ENCODE measurements around the gene CACNA2D2.

Gene CACNA2D2

DNA sequence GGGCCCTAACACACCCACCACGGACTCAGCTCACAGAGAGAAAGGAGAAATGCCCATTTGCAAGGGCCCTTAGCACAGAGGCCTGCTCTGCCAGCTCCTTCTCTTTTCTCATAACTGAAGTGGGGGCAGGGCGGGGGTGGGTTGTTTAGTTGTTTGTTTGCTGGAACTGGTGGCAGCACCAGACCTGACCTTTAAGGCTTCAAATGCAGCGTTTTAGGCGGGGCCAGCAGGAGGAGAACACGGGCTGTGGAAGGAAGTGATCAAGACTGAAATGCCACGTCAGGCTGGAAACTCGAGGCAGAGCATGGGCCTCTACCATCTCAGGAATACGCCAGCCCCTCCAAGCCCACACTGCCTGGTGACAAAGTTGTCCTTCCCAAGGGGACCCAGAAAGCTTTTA, 9.3 kb downstream of the CACNA2D2 start:
- DNase-seq, result no peak

DNA sequence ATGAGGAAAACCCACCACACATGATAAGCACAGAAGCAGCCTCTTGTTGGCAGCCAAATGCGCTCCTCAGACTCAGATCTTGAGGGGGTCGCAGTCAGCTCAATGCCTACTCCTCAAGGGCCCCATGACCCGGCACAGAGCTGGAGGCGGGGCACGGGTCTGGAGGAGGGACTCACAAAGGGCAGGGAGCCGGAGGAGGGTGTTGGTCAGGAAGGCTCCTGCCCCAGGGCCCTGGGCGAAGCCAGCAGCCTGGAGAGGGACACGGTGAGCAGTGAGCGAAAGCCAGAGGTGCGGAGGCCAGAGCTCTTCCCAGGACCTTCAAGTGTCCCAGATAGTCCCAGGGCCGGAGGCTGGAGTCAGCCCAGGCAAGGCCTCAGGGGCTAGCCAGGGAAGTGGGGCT, 9.8 kb downstream of the CACNA2D2 start:
- no peak for DNase-seq

DNA sequence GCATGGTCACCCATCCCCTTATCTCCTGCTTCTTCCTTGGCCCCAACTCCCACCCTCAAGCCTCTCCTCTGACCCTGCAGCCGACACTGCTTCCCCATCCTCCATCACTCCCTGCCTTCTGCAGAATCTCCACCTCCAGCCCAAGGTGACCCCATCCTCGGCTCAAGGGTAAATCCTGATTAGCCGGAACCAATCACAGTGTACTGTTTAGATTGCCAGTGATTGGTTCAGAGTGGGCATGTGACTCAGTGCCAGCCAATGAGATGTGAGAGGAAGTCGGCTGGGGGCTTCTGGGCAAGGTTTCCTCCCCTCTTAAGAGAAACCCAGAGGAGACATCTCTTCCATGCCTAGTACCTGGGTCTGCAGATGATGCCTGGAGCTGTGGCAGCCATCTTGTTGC, 10.3 kb downstream of the CACNA2D2 start:
- DNase-seq, result no peak

DNA sequence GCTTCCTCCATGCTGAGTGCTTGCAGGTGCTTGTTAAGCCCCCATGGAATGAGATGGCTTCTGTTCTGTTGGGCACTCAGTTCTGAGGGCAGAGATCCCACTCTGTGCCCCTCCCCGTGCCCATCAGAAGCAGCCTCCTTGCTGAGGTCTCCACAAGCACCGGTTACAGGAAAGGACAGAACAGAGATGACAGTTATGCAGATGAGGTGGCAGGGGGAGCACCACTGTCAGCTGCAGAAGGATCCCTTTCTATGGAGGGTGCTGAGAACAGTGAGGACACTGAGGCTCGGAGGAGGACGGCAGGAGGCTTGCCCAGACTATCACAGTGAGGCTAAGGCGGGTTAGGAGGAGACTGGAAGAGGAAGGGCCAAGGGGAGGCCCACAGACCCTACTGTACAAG, 12.4 kb downstream of the CACNA2D2 start:
- no peak for DNase-seq

DNA sequence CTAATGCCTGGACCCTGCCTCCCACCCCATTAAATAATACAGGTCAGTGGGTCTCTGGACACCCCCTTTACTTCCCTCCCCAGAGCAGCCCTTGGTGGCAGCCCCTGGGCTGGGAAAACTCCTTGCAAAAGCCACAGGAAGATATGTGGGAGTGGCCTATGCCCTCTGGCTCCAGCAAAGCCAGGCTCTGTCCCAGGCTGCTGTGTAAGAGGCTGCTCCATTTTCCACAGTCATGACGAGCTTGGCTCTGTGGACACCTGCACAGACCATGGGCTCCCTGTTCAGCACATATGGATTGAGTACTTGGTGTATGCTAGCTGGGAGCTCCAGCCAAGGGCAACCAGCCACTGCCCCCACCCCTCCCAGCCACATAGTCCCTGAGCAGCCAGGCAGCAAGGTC, 13.0 kb downstream of the CACNA2D2 start:
- DNase-seq, result no peak

DNA sequence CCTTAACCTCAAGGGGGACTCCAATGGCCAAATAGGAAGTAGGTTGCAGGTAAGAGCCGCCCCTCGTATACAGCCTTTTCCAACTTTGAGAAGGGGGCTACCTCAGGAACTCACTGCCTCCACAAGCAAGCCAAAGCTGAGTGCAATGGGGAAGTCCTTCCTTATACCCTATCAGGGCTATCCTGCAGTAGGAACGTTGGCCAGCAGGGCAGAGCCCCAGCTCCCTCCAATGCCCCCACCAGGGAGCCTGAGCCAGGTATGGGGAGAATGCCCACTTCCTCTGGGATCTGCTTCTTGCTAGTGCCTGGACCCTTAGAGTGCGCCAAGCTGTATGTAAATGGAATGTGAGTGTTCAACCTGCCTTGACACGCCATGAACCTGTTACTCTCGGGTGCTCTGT, 16.3 kb downstream of the CACNA2D2 start:
- no peak for DNase-seq

DNA sequence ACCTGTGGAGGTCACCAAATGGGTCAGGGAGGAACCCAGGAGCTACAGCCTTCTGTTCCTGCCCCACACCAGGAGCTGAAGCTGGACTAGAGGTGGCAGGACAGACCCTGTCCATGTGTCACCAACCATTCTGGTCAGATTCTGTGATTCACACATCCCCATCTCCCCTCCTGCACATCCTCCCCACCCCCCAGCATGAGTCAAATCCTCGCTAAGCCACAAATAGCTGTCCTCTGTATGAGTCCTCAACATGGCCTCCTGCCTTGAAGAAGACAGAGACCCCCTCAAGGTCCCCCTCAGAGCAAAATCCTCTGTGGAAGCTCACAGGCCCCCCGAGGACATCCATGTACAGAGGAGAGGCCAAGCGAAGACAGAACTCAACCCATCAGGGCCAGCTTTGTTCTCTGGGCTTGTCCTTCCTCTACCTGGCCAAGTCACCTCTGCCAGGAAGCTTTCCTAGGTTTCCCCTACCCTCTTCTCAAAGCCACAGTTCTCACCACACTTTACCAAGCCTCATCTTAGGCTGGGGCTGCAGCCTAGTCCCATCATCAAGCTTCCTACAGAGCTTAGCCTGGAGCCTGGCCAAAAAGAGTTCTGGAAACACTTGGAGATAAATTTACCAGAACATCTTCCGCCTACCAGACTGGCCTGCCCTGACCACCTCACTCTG, 17.1 kb downstream of the CACNA2D2 start:
- no peak for DNase-seq

DNA sequence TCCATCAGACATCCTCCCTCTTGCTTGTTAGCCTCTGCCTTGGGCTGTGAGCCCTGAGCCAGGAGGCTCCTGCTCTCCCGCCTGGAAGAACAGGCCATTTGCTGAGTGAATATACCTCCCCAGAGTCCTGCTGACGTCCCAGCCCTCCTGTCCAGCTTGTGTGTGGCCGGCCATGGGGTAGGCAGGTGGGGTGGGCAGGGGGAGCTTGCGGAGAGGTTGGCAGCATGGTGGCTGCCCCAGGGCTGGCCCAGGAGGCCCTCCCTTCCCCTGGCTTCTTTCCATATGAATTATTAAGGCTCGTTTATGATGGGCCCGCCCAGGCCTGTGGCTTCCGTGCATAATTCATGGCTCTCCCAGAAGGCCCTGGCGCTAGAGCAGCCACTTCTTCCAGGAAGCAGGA, 18.7 kb downstream of the CACNA2D2 start:
- no peak for DNase-seq

DNA sequence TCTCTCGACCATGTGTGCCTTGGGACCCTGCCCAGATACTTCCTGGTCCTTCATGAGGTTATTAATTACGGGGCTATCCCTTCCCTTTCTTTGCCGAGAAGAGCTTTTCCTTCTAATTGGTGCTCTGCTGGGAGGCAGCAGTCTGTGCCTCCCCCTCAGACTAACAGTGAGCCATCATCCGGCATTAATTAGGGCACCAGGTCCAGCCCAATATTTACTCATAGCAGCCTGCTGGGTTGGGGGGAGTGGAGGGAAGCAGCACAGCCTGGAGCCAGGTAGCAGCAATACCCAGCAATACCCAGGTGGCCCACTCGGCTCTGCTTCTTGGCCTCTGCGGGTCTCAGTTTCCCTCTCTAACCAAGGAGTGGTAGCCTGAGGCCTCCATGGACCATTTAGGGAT, 20.1 kb downstream of the CACNA2D2 start:
- no peak for DNase-seq

DNA sequence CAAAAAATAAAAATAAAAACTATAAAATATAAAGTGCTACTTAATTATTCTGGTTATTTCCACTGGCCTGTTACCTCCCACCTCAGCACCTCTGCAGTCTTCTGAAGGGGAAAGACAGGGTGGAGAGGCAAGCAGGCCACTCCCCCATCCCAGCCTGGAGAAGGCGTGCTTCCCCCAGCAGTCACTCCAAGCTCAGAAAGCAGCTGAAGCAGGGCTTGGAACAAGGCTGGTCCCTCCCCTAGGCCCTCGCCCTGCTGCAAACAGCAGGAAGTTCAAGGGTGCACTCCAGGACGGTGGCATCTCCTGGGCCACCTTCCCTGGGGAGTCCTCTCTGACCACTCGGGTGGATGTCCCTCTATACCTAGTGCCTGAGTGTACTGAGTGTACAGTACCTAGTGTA, 21.4 kb downstream of the CACNA2D2 start:
- DNase-seq, result no peak

DNA sequence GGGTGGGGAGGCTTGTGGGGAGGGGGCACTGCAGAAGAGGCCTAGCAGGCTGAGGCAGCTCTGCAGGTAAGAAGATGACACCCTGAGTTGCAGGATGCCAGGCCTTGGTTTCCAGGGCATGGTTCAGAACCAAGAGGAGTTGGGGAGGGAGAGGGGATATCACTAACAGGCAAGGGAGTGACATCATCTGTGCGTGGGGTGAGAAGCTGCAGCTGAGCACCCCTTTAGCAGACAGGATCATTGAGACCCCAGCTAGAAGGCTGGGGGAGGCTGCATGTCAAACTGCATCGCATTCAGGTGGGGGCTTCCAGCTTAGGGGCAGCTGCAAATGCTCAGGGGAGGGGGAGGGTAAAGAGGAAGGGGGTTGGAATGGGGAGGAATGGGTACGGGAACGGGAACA, 23.0 kb downstream of the CACNA2D2 start:
- no peak for DNase-seq

DNA sequence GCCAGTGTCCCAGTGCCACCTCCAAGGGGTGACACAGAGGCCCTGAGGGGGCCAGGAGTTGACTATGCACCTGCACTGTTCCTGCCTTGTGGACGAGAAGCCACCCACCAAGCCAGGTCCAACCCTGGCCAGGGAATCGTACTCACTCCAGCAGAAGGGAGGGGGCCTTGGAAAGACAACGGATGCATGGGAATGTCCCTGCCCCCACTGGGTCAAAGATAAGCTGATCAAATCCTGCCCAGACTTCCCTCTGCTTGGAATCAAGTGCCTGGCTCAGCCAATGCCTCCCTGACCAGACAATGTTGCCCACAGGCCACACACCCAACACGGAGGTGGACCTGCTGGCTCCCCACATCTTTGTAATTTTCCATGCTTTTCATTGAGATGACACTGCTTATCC, 23.9 kb downstream of the CACNA2D2 start:
- no peak for DNase-seq

DNA sequence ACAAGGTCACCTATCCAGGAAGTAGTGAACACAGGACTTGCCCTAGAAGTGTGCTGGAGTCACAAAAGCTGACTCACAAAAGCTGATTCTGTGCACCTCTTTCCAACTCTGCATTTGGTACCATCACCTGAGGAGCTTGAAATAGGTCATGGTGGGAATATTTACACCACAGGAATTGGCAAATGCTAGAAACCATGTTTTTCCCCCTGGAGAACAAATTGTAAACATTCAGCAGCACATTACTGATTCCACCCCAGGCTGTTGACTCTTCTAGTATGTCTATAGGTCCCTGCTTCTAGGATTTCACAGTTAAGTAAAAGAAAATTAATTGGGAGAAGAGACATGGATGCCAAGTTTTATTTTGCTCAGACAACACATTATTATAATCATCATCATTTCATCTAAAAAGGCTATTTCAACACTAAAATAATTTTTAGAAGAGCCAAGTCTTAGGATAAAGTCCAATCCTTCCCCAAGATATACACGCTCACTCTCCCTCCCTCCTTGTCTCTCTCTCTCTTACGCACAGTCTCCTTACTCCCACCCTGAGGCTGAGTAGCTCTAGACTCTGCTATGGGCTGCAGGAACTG, 24.7 kb downstream of the CACNA2D2 start:
- no peak for DNase-seq

DNA sequence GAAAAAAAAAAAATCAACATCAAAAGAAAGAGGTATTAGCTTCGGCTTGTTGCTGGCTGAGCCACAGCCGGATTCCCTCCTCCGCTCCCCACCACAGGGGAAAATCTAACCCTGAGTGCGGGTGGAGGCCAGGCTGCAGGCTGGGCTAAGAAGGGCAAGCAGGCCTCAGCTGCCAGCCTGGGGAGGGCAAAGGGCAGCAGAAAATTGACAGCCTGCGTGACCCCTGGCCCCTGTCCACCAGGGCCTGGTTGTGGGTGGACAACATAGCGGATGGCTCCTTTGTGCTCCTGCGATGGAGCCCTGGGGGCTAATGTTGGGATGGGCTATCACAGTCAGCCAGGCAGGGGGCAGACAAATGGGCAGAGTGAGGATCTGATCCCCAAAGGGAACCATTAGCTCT, 25.4 kb downstream of the CACNA2D2 start:
- no peak for DNase-seq

DNA sequence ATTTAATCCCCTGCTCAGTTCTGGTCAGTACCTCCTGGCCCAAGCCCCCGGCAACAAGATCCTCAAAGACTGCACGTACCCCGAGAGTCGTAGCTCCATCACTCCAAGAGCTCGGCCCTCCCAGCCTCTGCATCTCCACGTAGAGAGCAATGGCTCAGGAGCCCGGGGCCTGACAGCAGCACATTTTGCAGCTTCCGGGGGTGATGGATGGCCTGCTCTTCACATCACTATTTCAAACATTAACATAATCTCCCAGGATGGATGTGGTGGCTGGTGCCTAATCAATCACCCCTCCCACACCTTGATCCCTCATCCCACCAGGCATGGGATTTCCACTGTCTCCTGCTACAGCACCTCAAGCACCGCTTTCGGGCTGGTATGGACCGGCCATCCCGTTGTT, 28.1 kb downstream of the CACNA2D2 start:
- DNase-seq, result no peak

DNA sequence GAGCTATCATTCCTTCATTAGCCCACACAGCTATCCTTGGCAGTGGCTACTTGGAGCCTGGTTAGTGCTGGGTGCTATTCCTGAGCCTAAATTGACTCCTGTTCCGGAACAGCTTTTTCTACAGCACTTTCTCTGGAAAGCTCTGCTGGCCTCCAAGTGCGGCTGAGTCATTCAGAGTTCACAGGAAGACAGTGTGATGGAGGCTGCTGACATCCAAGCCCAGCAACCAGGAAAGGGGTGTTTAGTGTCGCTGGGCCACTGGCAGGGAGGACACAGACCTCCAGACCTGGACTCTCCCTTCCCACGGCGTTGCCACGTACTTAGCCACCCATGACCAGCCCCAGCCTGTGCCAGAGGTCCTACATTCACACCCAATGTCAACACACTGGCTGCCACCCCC, 28.7 kb downstream of the CACNA2D2 start:
- no peak for DNase-seq

DNA sequence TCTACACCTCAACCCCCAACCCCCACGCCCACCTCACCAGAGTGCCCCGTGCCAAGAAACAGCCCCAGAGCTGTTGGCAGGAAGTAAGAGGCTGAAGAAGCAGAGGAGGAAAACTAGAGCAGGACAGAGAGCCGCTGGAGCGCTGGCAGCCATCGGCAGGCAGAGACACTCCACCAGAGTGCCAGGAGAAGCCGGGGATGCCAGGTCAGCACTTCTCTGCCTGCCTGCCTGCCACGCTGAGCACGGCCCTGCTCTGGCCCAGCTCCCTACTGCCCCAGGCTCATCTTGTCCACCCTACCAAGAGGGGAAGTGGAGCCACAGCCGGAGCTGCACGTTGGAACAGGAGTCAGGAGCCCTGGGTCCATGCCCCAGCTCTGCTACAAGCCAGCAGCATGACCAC, 29.7 kb downstream of the CACNA2D2 start:
- DNase-seq, result no peak

DNA sequence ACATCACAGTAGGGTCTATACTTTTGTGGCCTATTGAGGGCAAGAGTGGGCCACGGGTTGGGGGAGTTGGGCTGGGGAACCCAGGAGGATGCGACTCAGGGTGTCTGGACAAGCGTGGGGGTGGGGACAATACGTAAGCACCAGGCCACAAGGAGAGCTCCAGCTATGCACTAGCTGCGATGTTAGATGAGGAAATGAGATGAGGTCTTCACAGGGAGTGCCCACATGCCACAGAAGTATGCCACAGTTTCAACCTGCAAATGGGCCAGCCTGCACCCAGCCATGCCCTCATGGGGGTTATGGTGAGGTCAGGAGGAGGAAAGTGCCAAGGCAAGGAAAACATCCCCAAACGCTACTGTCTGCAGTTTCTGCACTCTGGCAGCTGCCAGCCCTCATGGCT, 30.5 kb downstream of the CACNA2D2 start:
- no peak for DNase-seq

DNA sequence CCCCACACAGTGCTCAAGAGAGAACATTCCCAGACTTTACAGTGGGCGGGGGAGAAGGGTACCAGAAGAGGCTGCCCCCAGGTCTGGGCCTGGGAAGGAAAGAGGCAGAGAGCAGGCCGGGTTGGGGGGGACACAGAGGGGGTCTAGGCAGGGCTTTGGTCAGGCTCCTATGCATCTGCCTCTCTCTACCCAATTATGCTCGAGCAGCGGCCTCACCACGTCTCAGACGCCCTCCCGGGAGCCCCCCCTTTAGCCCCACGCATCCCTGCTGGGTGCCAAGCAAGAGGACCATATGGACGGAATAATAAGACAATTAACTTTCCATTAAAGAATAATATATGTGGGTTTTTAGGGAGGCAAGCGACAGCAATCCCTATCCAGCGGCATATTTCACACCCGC, 32.8 kb downstream of the CACNA2D2 start:
- no peak for DNase-seq

DNA sequence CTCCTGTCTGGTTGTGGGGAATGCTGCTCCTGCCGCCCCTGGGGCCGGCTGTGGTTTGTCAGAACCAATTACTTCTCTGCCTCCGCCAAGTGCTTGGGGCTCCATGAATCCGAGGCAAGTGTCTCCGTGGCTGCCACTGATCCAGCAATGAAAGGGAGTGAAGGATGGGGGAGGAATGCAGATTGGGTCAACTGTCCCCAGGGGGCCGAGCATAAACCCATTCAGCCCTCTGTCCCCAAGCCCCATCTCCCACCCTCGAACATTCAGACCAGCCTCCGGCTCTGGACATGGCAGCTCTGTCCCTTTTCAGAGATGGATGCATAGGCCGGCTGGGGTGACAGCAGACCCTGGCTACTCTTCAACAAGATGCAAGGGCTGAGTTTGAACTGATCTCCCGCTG, 35.5 kb downstream of the CACNA2D2 start:
- DNase-seq, result no peak

DNA sequence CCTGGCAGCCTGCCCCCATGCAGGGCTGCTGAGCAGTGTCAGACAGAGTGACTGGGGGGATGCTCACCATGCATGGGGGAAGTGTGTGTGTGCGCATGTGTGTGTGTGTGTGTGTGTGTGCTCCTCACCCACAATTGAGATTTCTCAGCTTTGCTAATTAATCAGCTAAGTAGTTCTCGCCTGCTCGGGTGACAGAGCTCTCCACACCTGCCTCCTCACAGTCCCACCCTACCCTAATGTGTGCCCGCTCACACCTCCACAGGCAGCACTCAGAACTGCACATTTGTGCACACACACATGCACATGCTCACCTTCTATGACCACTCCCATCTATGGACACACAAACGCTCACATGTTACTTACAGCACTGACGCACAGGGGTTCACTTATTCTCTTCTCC, 37.3 kb downstream of the CACNA2D2 start:
- no peak for DNase-seq

DNA sequence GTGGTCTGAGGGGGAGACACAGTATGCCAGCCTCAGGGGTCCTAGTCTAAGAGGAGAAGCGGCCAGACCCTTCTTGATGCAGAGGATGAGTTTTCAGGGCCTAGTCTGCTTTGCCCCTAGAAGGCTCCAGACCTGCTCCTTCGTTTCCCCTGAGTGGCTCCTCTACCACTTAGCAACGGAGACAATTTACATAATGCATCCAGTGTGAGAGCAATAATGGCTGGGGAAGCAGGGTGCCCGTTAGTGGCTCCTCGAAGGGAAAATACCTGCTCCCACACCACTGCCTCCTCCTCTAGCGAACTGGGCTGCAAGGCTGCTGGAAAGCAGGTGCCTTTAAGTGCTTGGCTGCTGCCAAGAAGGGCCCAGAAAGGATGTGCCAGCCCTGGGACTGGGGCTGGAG, 38.9 kb downstream of the CACNA2D2 start:
- DNase-seq, result no peak

DNA sequence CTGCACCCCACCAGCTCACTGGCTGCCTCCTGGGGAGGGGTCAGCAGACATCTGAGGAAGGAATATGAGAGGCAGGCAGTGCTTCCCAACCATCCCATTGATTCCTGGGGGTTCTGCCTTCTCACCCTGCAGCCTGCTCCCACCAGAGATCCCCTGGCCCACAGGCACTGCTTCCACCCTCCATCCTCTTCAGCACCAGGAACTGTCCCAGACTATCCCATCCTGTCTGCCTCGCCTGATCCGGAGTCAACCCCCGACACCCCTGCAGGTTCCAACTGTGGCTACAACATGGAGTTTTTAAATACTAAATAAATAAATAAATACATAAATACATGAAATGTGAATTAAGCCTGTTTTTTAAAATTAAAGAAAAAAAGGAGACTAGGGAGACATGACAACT, 43.6 kb downstream of the CACNA2D2 start:
- DNase-seq, result no peak

DNA sequence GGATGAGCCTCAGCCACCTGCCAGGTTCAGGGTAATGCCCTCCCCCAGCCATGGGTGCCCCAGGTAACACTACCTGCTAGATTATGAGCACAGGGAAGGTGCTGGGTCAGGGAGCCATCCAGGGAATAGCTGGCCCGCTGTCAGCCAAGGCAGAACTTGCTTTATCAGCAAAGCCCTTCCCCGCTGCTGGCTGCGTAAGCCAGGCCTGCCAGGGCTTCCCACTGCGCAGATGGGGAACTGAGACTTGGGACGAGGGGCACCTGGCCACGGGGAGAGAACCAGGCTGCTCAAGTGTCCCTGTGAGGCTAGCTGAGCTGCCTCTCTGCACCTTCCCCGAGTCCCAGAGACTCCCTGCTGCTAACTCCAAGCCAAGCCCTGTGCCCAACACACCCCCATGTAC, 45.4 kb downstream of the CACNA2D2 start:
- no peak for DNase-seq

All from SHP77 treated with DMSO at 0.1 percent for 48 hours (cell line).